HT-29 (cell line): ENCODE measurements around the gene PSMB7. TPM values are rescaled to one million over a fixed set of nuclear protein-coding genes. Genes with fewer than 3 reads are reported as not detected.

Experiments used
- DNase-seq: peaks from one replicate; pipeline ENCODE4 v3.0.0-alpha.2; 2015; ENCODE audit warnings: low spot score
- total RNA-seq: library from RNA; depleted of rRNA; stranded (reverse); fragments of >200 nt; shearing (Covaris generic); gene quantifications from 2 replicates; pipeline ENCODE4 v1.2.3, GENCODE V29; 2014; rRNA removed

PSMB7 gene
- total RNA-seq = 195 and 197 TPM in 2 replicates

GRCh38 chr9:124415102-124415851 is at the start of gene PSMB7:
TSS of gene PSMB7 (minus strand) at chr9:124415442. CDS start at chr9:124415425, 17 bp downstream.
- peak; percentile 99 for DNase-seq

GRCh38 chr9:124462739-124463138 is 47.5 kb upstream of the PSMB7 start:
- DNase-seq = no peak

GRCh38 chr9:124458441-124458840 is 43.2 kb upstream of the PSMB7 start:
- no peak for DNase-seq

- no peak for DNase-seq
Measured at GRCh38 chr9:124457887-124458431, 42.7 kb upstream of the PSMB7 start.

GRCh38 chr9:124457079-124457886 is 42.0 kb upstream of the PSMB7 start:
- no peak for DNase-seq

GRCh38 chr9:124456341-124457078 is 41.3 kb upstream of the PSMB7 start:
- DNase-seq = no peak

- no peak for DNase-seq
Measured at GRCh38 chr9:124455820-124456219, 40.6 kb upstream of the PSMB7 start.

GRCh38 chr9:124454791-124455443 is 39.7 kb upstream of the PSMB7 start:
- no peak for DNase-seq

- no peak for DNase-seq
Measured at GRCh38 chr9:124454296-124454695, 39.1 kb upstream of the PSMB7 start.

GRCh38 chr9:124453586-124454191 is 38.4 kb upstream of the PSMB7 start:
- no peak for DNase-seq

GRCh38 chr9:124452841-124453585 is 37.8 kb upstream of the PSMB7 start:
- DNase-seq = no peak

- DNase-seq = no peak
Measured at GRCh38 chr9:124452326-124452725, 37.1 kb upstream of the PSMB7 start.

- no peak for DNase-seq
Measured at GRCh38 chr9:124450931-124451661, 35.9 kb upstream of the PSMB7 start.

GRCh38 chr9:124450241-124450924 is 35.1 kb upstream of the PSMB7 start, which contains the start of gene ADGRD2:
TSS of gene ADGRD2 (plus strand) at chr9:124450451. CDS start at chr9:124451667, 1,216 bp downstream.
- no peak for DNase-seq

GRCh38 chr9:124449381-124450151 is 34.3 kb upstream of the PSMB7 start:
- DNase-seq = no peak

GRCh38 chr9:124448019-124448418 is 32.8 kb upstream of the PSMB7 start:
- DNase-seq = no peak

- no peak for DNase-seq
Measured at GRCh38 chr9:124447297-124447661, 32.0 kb upstream of the PSMB7 start.

- no peak for DNase-seq
Measured at GRCh38 chr9:124444166-124444565, 28.9 kb upstream of the PSMB7 start.
